RWPE2 (cell line): Measurements from ENCODE around the gene EXT2.

ENCODE experiments used
- ATAC-seq: fragments of 200-7000 bp; cut with Tn5 transposase; 3 replicates; pipeline ENCODE4 v1.9.1; 2021; ENCODE audit warnings: low read depth
- DNase-seq: peaks from one replicate; pipeline ENCODE4 v3.0.0-alpha.2; 2020; ENCODE audit warnings: low spot score
- H3K27ac ChIP-seq: fragments of 450-650 bp; 2 replicates; pipeline ENCODE4 v1.5.1; 2017; ENCODE audit warnings: mild to moderate bottlenecking; ENCODE audit not compliant: poor library complexity, severe bottlenecking
- H3K27me3 ChIP-seq: fragments of 250-450 bp; sonication (Bioruptor Pico); 2 replicates; pipeline ENCODE4 v1.5.1; 2021; ENCODE audit warnings: mild to moderate bottlenecking, moderate library complexity; ENCODE audit not compliant: insufficient read depth, poor library complexity, severe bottlenecking
- H3K36me3 ChIP-seq: fragments of 250-450 bp; sonication (Bioruptor Pico); 2 replicates; pipeline ENCODE4 v1.5.1; 2020; ENCODE audit warnings: low read depth, mild to moderate bottlenecking, moderate library complexity
- H3K4me1 ChIP-seq: fragments of 250-450 bp; sonication (Bioruptor Pico); 2 replicates; pipeline ENCODE4 v1.5.1; 2021; ENCODE audit warnings: mild to moderate bottlenecking, moderate library complexity; ENCODE audit not compliant: insufficient read depth, poor library complexity, severe bottlenecking
- H3K4me3 ChIP-seq: fragments of 250-450 bp; sonication (Bioruptor Pico); 2 replicates; pipeline ENCODE4 v1.5.1; 2021; ENCODE audit warnings: mild to moderate bottlenecking, moderate library complexity; ENCODE audit not compliant: severe bottlenecking
- H3K9me3 ChIP-seq: fragments of 250-450 bp; sonication (Bioruptor Pico); 2 replicates; pipeline ENCODE4 v1.5.1; 2021; ENCODE audit warnings: mild to moderate bottlenecking, moderate library complexity; ENCODE audit not compliant: severe bottlenecking
- CTCF ChIP-seq: fragments of 450-650 bp; IDR thresholded peaks from one replicate; pipeline ENCODE4 v1.5.1; 2017; ENCODE audit warnings: mild to moderate bottlenecking, moderate library complexity; ENCODE audit not compliant: poor library complexity, severe bottlenecking

EXT2 gene

GRCh38 chr11:44090539-44090938 lies 4.9 kb upstream of the EXT2 start:
- Histone ChIP-seq H3K27ac (no peak overlapping the region), H3K9me3 (no peaks in the 10 kb centered on the region), H3K4me3 (no peak overlapping the region), H3K27me3 (no peaks in the 10 kb centered on the region), H3K36me3 (no peaks in the 10 kb centered on the region), H3K4me1 (no peaks in the 10 kb centered on the region)
- ATAC-seq, result no peak
- no peak for DNase-seq
- no peak for TF ChIP-seq CTCF

- Histone ChIP-seq H3K4me1 (peaks cover 16% of the 10 kb centered on the region), H3K27me3 (no peaks in the 10 kb centered on the region), H3K27ac (no peak overlapping the region), H3K4me3 (no peak overlapping the region), H3K9me3 (no peaks in the 10 kb centered on the region), H3K36me3 (peaks cover 1% of the 10 kb centered on the region)
- DNase-seq, result peak; percentile 73
- TF ChIP-seq CTCF, result peak; percentile 82
- peak; percentile 40; the same call in 1 of the 3 replicates for ATAC-seq
Observed at GRCh38 chr11:44094260-44094868, 1.1 kb upstream of the EXT2 start.

DNA sequence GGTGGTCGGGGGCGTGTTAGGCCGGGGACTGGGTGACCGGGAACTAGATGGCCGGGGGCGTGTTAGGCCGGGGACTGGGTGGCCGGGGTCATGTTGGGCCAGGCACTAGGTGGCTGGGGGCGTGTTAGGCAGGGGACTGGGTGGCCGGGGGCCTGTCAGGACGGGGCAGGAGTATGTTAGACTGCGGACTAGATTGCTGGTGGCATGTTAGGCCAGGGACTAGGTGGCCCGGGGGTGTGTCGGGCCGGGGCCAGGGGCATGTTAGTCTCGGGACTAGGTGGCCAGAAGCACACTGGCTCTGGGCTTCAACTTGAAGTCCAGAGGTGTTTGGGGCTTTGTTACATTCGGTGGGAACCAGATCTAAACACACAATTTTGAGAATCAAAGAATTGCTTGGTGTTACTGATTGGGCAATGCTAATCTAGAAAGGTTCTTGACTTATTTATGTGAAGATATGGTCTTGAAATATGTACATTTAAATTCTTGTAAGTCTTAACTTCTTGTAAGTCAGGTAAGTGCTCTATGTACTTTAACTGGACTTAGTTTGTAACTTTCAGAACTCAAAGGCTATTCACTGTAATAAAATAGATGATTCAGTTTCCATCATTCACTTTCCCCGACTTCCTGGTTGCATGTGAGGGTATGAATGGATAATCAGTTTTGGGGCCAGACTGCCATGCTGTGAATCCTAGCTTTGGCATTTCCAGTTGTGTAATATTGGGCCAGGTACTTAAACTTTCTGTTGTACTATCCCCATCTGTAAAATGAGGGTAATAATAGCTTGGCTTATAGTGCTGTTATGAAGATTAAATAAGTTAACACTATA lies 1.1 kb downstream of the EXT2 start:
- peak overlapping the region; percentile 96 for H3K4me3 ChIP-seq
- H3K4me1 ChIP-seq, result peaks cover 16% of the 10 kb centered on the region
- peaks cover 10% of the 10 kb centered on the region for H3K36me3 ChIP-seq
- no peaks in the 10 kb centered on the region for H3K9me3 ChIP-seq
- H3K27ac ChIP-seq, result peak overlapping the region; percentile 91
- ATAC-seq, result peak; percentile 72
- DNase-seq, result no peak
- no peak for TF ChIP-seq CTCF
- no peaks in the 10 kb centered on the region for H3K27me3 ChIP-seq

GRCh38 chr11:44097821-44098220 lies 2.3 kb downstream of the EXT2 start:
- Histone ChIP-seq H3K27me3 (no peaks in the 10 kb centered on the region), H3K4me3 (no peak overlapping the region), H3K36me3 (peaks cover 10% of the 10 kb centered on the region), H3K27ac (peak overlapping the region; percentile 91), H3K4me1 (peaks cover 16% of the 10 kb centered on the region), H3K9me3 (no peaks in the 10 kb centered on the region)
- ATAC-seq (peak; percentile 31; the same call in 1 of the 3 replicates), DNase-seq (no peak)
- no peak for TF ChIP-seq CTCF

GRCh38 chr11:44101098-44101497 lies 5.6 kb downstream of the EXT2 start:
- H3K9me3 ChIP-seq, result no peaks in the 10 kb centered on the region
- DNase-seq (no peak), ATAC-seq (no peak)
- H3K4me1 ChIP-seq, result peaks cover 16% of the 10 kb centered on the region
- TF ChIP-seq CTCF, result no peak
- H3K4me3 ChIP-seq, result no peak overlapping the region
- no peak overlapping the region for H3K27ac ChIP-seq
- H3K27me3 ChIP-seq, result no peaks in the 10 kb centered on the region
- H3K36me3 ChIP-seq, result peaks cover 27% of the 10 kb centered on the region
